ENCODE measurements around the gene NR5A2.

NR5A2 gene

GRCh38 chr1:200207711-200208126, 180.2 kb downstream of the NR5A2 start:
- Histone ChIP-seq H3K4me3 (no peak overlapping the region), H3K27ac (no peak overlapping the region), H3K27me3 (no peaks in the 10 kb centered on the region), H3K4me1 (no peaks in the 10 kb centered on the region), H3K36me3 (no peaks in the 10 kb centered on the region), H3K9me3 (no peaks in the 10 kb centered on the region)
- intact Hi-C loops (cut with DNase I; ENCODE audit: low total_unique reads): no loop called here
- DNase-seq: no peak
- TF ChIP-seq, protein P1, sequence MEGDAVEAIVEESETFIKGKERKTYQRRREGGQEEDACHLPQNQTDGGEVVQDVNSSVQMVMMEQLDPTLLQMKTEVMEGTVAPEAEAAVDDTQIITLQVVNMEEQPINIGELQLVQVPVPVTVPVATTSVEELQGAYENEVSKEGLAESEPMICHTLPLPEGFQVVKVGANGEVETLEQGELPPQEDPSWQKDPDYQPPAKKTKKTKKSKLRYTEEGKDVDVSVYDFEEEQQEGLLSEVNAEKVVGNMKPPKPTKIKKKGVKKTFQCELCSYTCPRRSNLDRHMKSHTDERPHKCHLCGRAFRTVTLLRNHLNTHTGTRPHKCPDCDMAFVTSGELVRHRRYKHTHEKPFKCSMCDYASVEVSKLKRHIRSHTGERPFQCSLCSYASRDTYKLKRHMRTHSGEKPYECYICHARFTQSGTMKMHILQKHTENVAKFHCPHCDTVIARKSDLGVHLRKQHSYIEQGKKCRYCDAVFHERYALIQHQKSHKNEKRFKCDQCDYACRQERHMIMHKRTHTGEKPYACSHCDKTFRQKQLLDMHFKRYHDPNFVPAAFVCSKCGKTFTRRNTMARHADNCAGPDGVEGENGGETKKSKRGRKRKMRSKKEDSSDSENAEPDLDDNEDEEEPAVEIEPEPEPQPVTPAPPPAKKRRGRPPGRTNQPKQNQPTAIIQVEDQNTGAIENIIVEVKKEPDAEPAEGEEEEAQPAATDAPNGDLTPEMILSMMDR (IDR thresholded peaks at IDR 0.05): no peak

DNA sequence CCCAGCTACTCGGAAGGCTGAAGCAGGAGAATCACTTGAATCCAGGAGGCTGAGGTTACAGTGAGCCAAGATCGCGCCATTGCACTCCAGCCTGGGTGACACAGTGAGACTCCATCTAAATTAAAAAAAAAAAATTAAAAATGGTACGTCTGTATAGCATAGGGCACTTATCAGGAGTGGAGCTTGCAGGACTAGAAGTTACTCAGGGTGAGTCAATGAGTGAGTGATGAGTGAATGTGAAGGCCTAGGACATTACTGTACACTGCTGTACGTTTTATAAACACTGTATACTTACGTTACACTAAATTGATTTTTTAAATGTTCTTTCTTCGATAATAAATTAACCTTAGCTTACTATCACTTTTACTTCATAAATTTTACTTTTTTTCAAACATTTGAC, 183.6 kb downstream of the NR5A2 start:
- intact Hi-C loops (cut with DNase I; ENCODE audit: low total_unique reads): no loop called here
- DNase-seq: no peak
- TF ChIP-seq, protein P1 (IDR thresholded peaks at IDR 0.05): no peak
- Histone ChIP-seq H3K4me3 (no peak overlapping the region), H3K27ac (no peak overlapping the region), H3K4me1 (no peaks in the 10 kb centered on the region), H3K27me3 (no peaks in the 10 kb centered on the region), H3K9me3 (peaks cover 0 to 5% (median 0%) of the 10 kb centered on the region in 3 donors), H3K36me3 (no peaks in the 10 kb centered on the region)

DNA sequence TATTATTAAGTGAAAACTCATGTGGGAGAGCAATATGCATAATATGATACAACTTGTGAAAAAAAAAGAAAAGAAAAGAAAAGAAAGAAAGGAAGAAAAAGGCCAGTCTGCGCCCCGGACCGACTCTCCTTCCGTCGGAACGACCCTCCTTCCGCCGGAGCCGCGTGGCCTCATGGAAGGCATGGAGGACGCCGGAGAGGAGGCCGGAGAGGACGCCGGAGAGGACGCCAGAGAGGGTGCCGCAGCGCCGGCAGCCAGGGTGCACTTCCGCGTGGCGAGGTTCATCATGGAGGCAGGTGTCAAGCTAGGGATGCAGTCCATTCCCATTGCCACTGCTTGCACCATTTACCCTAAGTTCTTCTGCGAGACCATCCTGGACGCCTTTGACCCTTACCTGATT, 185.9 kb downstream of the NR5A2 start:
- H3K27me3 ChIP-seq: no peaks in the 10 kb centered on the region
- DNase-seq: no peak
- TF ChIP-seq, protein P1 (IDR thresholded peaks at IDR 0.05): no peak
- peaks cover 0 to 5% (median 0%) of the 10 kb centered on the region in 3 donors for H3K9me3 ChIP-seq
- no peaks in the 10 kb centered on the region for H3K4me1 ChIP-seq
- H3K27ac ChIP-seq: no peak overlapping the region
- no peaks in the 10 kb centered on the region for H3K36me3 ChIP-seq
- no peak overlapping the region for H3K4me3 ChIP-seq
- intact Hi-C loops (cut with DNase I; ENCODE audit: low total_unique reads): no loop called here

GRCh38 chr1:200213921-200214320, 186.4 kb downstream of the NR5A2 start:
- no peaks in the 10 kb centered on the region for H3K4me1 ChIP-seq
- intact Hi-C loops (cut with DNase I; ENCODE audit: low total_unique reads): no loop called here
- TF ChIP-seq, protein P1 (IDR thresholded peaks at IDR 0.05): no peak
- peaks cover 0 to 5% (median 0%) of the 10 kb centered on the region in 3 donors for H3K9me3 ChIP-seq
- no peaks in the 10 kb centered on the region for H3K27me3 ChIP-seq
- DNase-seq: no peak
- no peak overlapping the region for H3K4me3 ChIP-seq
- no peaks in the 10 kb centered on the region for H3K36me3 ChIP-seq
- H3K27ac ChIP-seq: no peak overlapping the region

GRCh38 chr1:200215350-200215749, 187.8 kb downstream of the NR5A2 start:
- no peak for DNase-seq
- intact Hi-C loops (cut with DNase I; ENCODE audit: low total_unique reads): no loop called here
- Histone ChIP-seq H3K4me3 (no peak overlapping the region), H3K27me3 (no peaks in the 10 kb centered on the region), H3K27ac (no peak overlapping the region), H3K9me3 (peaks cover 0 to 5% (median 0%) of the 10 kb centered on the region in 3 donors), H3K36me3 (no peaks in the 10 kb centered on the region), H3K4me1 (no peaks in the 10 kb centered on the region)
- TF ChIP-seq, protein P1 (IDR thresholded peaks at IDR 0.05): no peak

- Histone ChIP-seq H3K27ac (no peak overlapping the region), H3K27me3 (no peaks in the 10 kb centered on the region), H3K9me3 (peaks cover 0 to 5% (median 0%) of the 10 kb centered on the region in 3 donors), H3K4me1 (no peaks in the 10 kb centered on the region), H3K36me3 (no peaks in the 10 kb centered on the region), H3K4me3 (no peak overlapping the region)
- no peak for DNase-seq
- intact Hi-C loops (cut with DNase I; ENCODE audit: low total_unique reads): no loop called here
- TF ChIP-seq, protein P1 (IDR thresholded peaks at IDR 0.05): no peak
These were observed 190.2 kb downstream of the NR5A2 start for GRCh38 chr1:200217703-200218102.

Data from tibial artery (tissue), 4 donors.